G401 (cell line): ENCODE measurements around the gene PCDHA6. TPM values are rescaled to one million over a fixed set of nuclear protein-coding genes. Genes with fewer than 3 reads are reported as not detected.
A peak's percentile ranks its signal among the peaks of the same experiment; 100 is the strongest.
"Not testable (repeated sequence)": the region's sequence is repeated elsewhere in the genome, so short reads cannot be mapped to it uniquely, and the experiment has no call there.

Experiments
- DNase-seq: peaks from one replicate; pipeline ENCODE4 v3.0.0-alpha.2; 2015; ENCODE audit warnings: low spot score
- in situ Hi-C: cut with HindIII; loops from 2 replicates; pipeline ENCODE4 v1.10.0; 2016; ENCODE audit warnings: low sequenced_read_pairs, mixed read lengths
- total RNA-seq: library from RNA; depleted of rRNA; stranded (reverse); fragments of >200 nt; shearing (Covaris generic); gene quantifications from 2 replicates; pipeline ENCODE4 v1.2.3, GENCODE V29; 2014; rRNA removed

PCDHA6 gene
- total RNA-seq: not detected in 2 replicates

GRCh38 chr5:140827704-140828361 lies at the start of gene PCDHA6:
PCDHA6 (plus strand) TSS chr5:140827960; CDS start chr5:140828092, 132 bp downstream.
- in situ Hi-C loops: no loop called here
- DNase-seq: peak; percentile 27

- in situ Hi-C loops: no loop called here
- DNase-seq: no peak
Measured at GRCh38 chr5:140780512-140780911, 47.2 kb upstream of the PCDHA6 start.

GRCh38 chr5:140785905-140786686 lies 41.7 kb upstream of the PCDHA6 start, which contains the start of gene PCDHA1:
PCDHA1 (plus strand) TSS chr5:140786140.
- peak; percentile 24 for DNase-seq
- in situ Hi-C loops: no loop called here

- in situ Hi-C loops, DNase-seq: not testable (repeated sequence)
Measured at GRCh38 chr5:140787422-140787821, 40.3 kb upstream of the PCDHA6 start.

- not testable (repeated sequence) for DNase-seq
Measured at GRCh38 chr5:140787849-140788504, 39.8 kb upstream of the PCDHA6 start.

GRCh38 chr5:140791089-140791488 lies 36.7 kb upstream of the PCDHA6 start:
- DNase-seq: no peak
- in situ Hi-C loops: no loop called here

More at GRCh38 chr5:140787849-140788504, 39.8 kb upstream of the PCDHA6 start:
- in situ Hi-C loops: not testable (repeated sequence)

- no peak for DNase-seq
- in situ Hi-C loops: no loop called here
Measured at GRCh38 chr5:140794595-140795258, 33.0 kb upstream of the PCDHA6 start, which contains the start of gene PCDHA2. PCDHA2 (plus strand) TSS chr5:140794852.

GRCh38 chr5:140795259-140795641 lies 32.5 kb upstream of the PCDHA6 start:
- peak; percentile 8 for DNase-seq
- in situ Hi-C loops: no loop called here

- in situ Hi-C loops: not testable (repeated sequence)
Measured at GRCh38 chr5:140796072-140796717, 31.6 kb upstream of the PCDHA6 start.

GRCh38 chr5:140796718-140797095 lies 31.1 kb upstream of the PCDHA6 start:
- in situ Hi-C loops: no loop called here
- DNase-seq: no peak

More at GRCh38 chr5:140796072-140796717, 31.6 kb upstream of the PCDHA6 start:
- DNase-seq: not testable (repeated sequence)

GRCh38 chr5:140800816-140801493 lies 26.8 kb upstream of the PCDHA6 start, which contains the start of gene PCDHA3:
PCDHA3 (plus strand) TSS chr5:140801057.
- DNase-seq: peak; percentile 22
- in situ Hi-C loops: no loop called here

- in situ Hi-C loops: no loop called here
- peak; percentile 6 for DNase-seq
Measured at GRCh38 chr5:140801494-140801841, 26.3 kb upstream of the PCDHA6 start.

- in situ Hi-C loops: not testable (repeated sequence)
Measured at GRCh38 chr5:140802381-140802780, 25.4 kb upstream of the PCDHA6 start.

GRCh38 chr5:140802781-140803271 lies 24.9 kb upstream of the PCDHA6 start:
- no peak for DNase-seq
- in situ Hi-C loops: no loop called here

More at GRCh38 chr5:140802381-140802780, 25.4 kb upstream of the PCDHA6 start:
- DNase-seq: not testable (repeated sequence)

GRCh38 chr5:140806834-140807775 lies 20.7 kb upstream of the PCDHA6 start, which contains the start of gene PCDHA4:
PCDHA4 (plus strand) TSS chr5:140807068.
- peak; percentile 63 for DNase-seq
- in situ Hi-C loops: no loop called here

- DNase-seq, in situ Hi-C loops: not testable (repeated sequence)
Measured at GRCh38 chr5:140808241-140808888, 19.4 kb upstream of the PCDHA6 start.
